ENCODE data around the gene MAFB.

MAFB gene

GRCh38 chr20:40663991-40664880 lies 24.8 kb downstream of the MAFB start:
- in situ Hi-C loops (cut with MboI; ENCODE audit: low sequenced_read_pairs) = no loop called here

- in situ Hi-C loops (cut with MboI; ENCODE audit: low sequenced_read_pairs) = no loop called here
Measured at GRCh38 chr20:40663304-40663790, 25.7 kb downstream of the MAFB start.

GRCh38 chr20:40659567-40659966 lies 29.5 kb downstream of the MAFB start:
- in situ Hi-C loops (cut with MboI; ENCODE audit: low sequenced_read_pairs) = no loop called here

- in situ Hi-C loops (cut with MboI; ENCODE audit: low sequenced_read_pairs) = no loop called here
Measured at GRCh38 chr20:40658509-40658908, 30.5 kb downstream of the MAFB start.

GRCh38 chr20:40657526-40657925 lies 31.5 kb downstream of the MAFB start:
- in situ Hi-C loops (cut with MboI; ENCODE audit: low sequenced_read_pairs) = no loop called here

GRCh38 chr20:40655451-40655850 lies 33.6 kb downstream of the MAFB start:
- in situ Hi-C loops (cut with MboI; ENCODE audit: low sequenced_read_pairs) = no loop called here

GRCh38 chr20:40654876-40655275 lies 34.2 kb downstream of the MAFB start:
- in situ Hi-C loops (cut with MboI; ENCODE audit: low sequenced_read_pairs) = no loop called here

- in situ Hi-C loops (cut with MboI; ENCODE audit: low sequenced_read_pairs) = no loop called here
Measured at GRCh38 chr20:40652441-40652987, 36.5 kb downstream of the MAFB start.

GRCh38 chr20:40651151-40651550 lies 37.9 kb downstream of the MAFB start:
- in situ Hi-C loops (cut with MboI; ENCODE audit: low sequenced_read_pairs) = no loop called here

- in situ Hi-C loops (cut with MboI; ENCODE audit: low sequenced_read_pairs) = no loop called here
Measured at GRCh38 chr20:40650707-40651106, 38.3 kb downstream of the MAFB start.

GRCh38 chr20:40648210-40649072 lies 40.6 kb downstream of the MAFB start:
- in situ Hi-C loops (cut with MboI; ENCODE audit: low sequenced_read_pairs) = no loop called here

- in situ Hi-C loops (cut with MboI; ENCODE audit: low sequenced_read_pairs) = no loop called here
Measured at GRCh38 chr20:40646813-40647212, 42.2 kb downstream of the MAFB start.

- in situ Hi-C loops (cut with MboI; ENCODE audit: low sequenced_read_pairs) = no loop called here
Measured at GRCh38 chr20:40646361-40646760, 42.7 kb downstream of the MAFB start.

GRCh38 chr20:40644863-40645262 lies 44.2 kb downstream of the MAFB start:
- in situ Hi-C loops (cut with MboI; ENCODE audit: low sequenced_read_pairs) = no loop called here

GRCh38 chr20:40643891-40644290 lies 45.1 kb downstream of the MAFB start:
- in situ Hi-C loops (cut with MboI; ENCODE audit: low sequenced_read_pairs) = no loop called here

- in situ Hi-C loops (cut with MboI; ENCODE audit: low sequenced_read_pairs) = no loop called here
Measured at GRCh38 chr20:40641809-40642208, 47.2 kb downstream of the MAFB start.

- in situ Hi-C loops (cut with MboI; ENCODE audit: low sequenced_read_pairs) = no loop called here
Measured at GRCh38 chr20:40641202-40641601, 47.8 kb downstream of the MAFB start.

- in situ Hi-C loops (cut with MboI; ENCODE audit: low sequenced_read_pairs) = no loop called here
Measured at GRCh38 chr20:40640667-40641066, 48.4 kb downstream of the MAFB start.

- in situ Hi-C loops (cut with MboI; ENCODE audit: low sequenced_read_pairs) = no loop called here
Measured at GRCh38 chr20:40639676-40640355, 49.2 kb downstream of the MAFB start.

- in situ Hi-C loops (cut with MboI; ENCODE audit: low sequenced_read_pairs) = no loop called here
Measured at GRCh38 chr20:40639132-40639531, 49.9 kb downstream of the MAFB start.

- in situ Hi-C loops (cut with MboI; ENCODE audit: low sequenced_read_pairs) = no loop called here
Measured at GRCh38 chr20:40638414-40638813, 50.6 kb downstream of the MAFB start.
